Choroid plexus epithelial cell (primary cell): ENCODE measurements around the gene REL.

Source experiments
- DNase-seq: peaks from one replicate; pipeline ENCODE4 v3.0.0-alpha.2; 2010; ENCODE audit warnings: low read depth
- H3K4me3 ChIP-seq: 2 replicates; pipeline ENCODE4 v1.5.1; 2011; ENCODE audit warnings: low read depth, mild to moderate bottlenecking, control low read depth, low read length, moderate library complexity
- TF ChIP-seq, protein P1 (sequence below): conservative IDR thresholded peaks from 2 replicates; pipeline ENCODE4 v1.5.1; 2011; ENCODE audit warnings: low read depth, mild to moderate bottlenecking, control low read depth, inconsistent platforms, low read length, moderate library complexity

REL gene

GRCh38 chr2:60962528-60962927, 81.2 kb downstream of the REL start:
- TF ChIP-seq, protein P1, sequence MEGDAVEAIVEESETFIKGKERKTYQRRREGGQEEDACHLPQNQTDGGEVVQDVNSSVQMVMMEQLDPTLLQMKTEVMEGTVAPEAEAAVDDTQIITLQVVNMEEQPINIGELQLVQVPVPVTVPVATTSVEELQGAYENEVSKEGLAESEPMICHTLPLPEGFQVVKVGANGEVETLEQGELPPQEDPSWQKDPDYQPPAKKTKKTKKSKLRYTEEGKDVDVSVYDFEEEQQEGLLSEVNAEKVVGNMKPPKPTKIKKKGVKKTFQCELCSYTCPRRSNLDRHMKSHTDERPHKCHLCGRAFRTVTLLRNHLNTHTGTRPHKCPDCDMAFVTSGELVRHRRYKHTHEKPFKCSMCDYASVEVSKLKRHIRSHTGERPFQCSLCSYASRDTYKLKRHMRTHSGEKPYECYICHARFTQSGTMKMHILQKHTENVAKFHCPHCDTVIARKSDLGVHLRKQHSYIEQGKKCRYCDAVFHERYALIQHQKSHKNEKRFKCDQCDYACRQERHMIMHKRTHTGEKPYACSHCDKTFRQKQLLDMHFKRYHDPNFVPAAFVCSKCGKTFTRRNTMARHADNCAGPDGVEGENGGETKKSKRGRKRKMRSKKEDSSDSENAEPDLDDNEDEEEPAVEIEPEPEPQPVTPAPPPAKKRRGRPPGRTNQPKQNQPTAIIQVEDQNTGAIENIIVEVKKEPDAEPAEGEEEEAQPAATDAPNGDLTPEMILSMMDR: no peak
- no peak for DNase-seq

DNA sequence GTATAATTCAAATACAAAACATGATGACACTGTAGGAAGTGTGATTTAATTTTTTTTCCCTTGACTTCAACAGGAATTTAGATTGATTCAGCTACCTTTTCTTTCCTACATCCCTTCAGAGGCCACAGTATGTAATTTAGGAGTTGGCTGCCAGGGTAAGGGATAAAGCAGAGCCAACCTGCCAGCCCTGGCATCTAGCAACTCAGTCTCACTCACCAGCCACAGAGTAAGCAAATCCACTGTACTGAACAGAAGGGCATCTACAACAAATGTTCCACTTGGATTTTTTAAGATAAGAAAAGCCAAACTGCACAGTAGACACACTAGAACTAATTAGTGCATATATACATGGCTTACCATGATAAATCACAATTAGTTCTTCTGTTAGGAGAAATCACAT, 81.8 kb downstream of the REL start:
- no peak for DNase-seq
- no peak overlapping the region for H3K4me3 ChIP-seq
- TF ChIP-seq, protein P1: no peak

More at GRCh38 chr2:60962528-60962927, 81.2 kb downstream of the REL start:
- no peak overlapping the region for H3K4me3 ChIP-seq

GRCh38 chr2:60964651-60965498, 83.5 kb downstream of the REL start:
- no peak for DNase-seq
- TF ChIP-seq, protein P1: no peak
- no peak overlapping the region for H3K4me3 ChIP-seq

GRCh38 chr2:60965499-60965785, 84.1 kb downstream of the REL start:
- TF ChIP-seq, protein P1: no peak
- no peak overlapping the region for H3K4me3 ChIP-seq
- DNase-seq: no peak

DNA sequence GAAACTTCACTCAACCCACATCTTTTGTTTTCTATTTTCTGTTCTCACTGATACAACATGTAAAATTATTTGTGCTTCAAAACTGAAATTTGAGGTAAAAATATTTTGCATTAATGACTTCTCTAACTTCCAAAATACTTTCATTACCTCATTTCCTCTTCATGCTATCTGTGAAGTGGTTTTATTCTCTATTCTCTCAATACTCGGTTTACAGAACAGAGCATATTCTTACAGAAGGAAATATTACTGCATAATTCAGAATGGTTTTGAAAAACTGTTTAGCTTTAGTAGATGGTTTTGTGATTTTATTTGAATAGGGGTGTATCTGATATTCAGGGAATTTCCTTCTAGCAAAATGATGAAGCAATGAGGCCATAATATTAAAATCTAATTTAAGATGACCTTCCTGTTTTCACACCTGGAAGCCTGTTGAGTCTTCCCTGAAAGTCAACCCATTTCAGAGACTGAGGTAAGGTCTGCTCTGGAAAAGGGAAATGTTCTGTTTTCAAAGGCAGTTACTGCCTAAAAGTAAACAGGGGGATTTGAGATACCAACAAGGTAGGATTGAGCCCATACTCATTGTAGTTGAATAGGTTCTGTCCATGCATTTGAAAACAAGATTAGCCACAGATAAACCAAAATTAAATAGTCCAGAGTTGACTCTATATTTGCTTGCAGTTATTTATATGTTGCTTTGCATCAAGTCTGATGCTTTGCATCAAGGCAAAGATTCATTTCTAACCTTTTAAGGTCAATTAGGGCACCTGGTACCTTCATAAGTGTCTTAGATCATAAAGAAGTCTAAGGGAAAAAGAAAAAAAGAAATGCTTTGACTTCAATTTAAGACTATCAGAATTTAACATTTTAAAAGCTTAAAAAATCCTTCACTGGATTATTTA, 85.4 kb downstream of the REL start:
- H3K4me3 ChIP-seq: no peak overlapping the region
- TF ChIP-seq, protein P1: no peak
- no peak for DNase-seq

- TF ChIP-seq, protein P1: no peak
- DNase-seq: no peak
- H3K4me3 ChIP-seq: no peak overlapping the region
Observed at GRCh38 chr2:60972889-60973656, 91.7 kb downstream of the REL start.
